HG02970 (cell line): Measurements from ENCODE around the gene PLXNA2.

Experiments
- ATAC-seq: cut with Tn5 transposase; IDR thresholded peaks from one replicate; pipeline ENCODE4 v1.9.1; 2021; ENCODE audit warnings: mild to moderate bottlenecking, moderate library complexity, moderate number of reproducible peaks; ENCODE audit not compliant: unreplicated experiment, low FRiP score

The PLXNA2 gene

GRCh38 chr1:208126108-208126507 lies 118.1 kb downstream of the PLXNA2 start:
- ATAC-seq, result no peak

DNA sequence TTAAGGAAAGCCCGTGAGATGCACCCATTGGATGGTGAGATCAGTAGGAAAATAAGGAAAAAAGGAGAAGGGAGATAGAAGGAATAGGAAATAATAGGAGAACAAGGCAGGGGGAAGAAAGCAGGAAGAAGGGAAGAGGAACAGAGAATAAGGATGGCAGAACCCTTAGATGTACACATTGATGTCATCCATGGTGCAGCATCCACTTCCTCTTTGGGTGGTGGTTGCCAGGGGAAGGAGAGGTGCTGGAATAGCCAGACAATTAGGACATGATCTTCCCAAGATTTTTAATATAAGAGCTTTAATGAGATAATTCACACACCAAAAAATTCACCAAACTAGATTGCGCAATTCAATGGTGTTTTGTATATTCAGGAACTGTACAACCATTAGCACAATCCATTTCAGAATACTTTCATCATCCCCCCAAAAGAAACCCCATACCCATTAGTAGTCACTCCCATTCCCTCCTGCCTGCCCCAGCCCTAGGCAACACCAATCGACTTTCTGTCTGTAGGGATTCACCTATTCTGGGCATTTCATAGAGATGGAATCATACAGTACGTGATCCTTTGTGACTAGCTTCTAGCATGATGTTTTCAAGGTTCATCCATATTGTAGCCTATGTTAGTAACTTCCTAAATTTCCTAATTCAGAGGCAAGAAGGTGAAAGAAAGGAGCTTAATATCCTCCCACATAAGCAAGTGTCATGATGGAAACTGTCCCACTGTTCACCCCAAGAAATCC lies 121.4 kb downstream of the PLXNA2 start:
- no peak for ATAC-seq

DNA sequence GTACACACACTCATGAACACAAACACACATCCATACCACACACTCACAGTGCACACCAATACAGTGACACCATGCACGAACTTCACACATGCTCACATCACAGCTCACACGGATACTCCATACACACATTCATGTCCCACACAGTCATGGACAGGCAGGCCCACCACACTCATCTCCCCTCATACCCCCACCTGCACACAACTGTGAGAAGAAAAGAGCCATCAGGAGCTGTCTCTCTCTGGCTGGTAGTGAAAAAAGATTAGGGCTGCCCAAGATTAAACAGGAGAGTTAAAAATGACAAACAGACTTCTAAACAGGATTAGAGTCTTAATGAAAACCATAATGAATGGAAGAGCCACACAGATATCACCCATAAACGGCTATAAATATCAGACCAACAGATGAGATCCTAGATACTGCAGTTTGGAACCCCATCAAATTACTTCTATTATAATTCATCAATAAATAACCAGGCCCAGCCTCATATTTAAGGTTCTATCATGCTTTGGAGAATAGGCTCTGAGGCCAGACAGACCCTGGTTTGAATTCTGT lies 122.3 kb downstream of the PLXNA2 start:
- no peak for ATAC-seq

DNA sequence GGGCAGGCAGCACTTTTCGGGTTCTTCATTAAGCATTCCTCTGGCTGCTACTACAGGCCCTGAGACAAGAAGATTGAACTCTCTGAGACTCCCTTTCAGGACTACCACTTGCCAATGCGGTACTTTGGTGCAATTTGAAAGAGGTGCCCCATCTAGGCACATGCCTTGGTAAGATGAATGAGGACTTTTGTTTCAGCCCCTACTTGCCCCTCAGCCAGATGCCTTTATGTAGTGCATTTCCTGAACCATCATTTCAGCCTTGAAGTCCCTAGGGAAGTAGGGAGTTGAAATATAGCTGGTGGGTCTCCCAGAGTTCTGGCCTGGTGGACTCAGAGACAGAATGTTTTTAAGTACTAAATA lies 123.8 kb downstream of the PLXNA2 start:
- no peak for ATAC-seq

GRCh38 chr1:208118841-208119606 lies 125.2 kb downstream of the PLXNA2 start:
- ATAC-seq, result no peak

DNA sequence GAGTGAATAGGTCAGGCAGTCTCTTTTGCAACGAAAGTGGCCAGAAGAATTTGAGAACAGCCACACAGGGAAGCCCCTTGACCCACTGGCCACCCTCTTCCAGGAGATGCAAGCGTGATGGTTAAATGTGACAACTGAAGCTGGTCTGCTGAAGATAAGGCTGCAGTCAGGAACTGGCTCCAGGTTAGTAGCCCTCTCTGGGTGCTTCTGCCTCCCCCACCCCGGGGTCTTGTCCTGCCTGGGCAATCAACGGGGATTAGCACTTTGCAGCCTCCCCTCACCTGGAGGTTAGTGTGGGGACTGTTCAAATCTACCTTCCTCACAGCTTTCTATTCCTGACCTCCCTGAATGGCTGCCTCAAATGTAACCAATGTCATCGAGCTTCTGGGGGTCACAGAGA lies 125.9 kb downstream of the PLXNA2 start:
- ATAC-seq, result no peak

GRCh38 chr1:208117826-208118225 lies 126.4 kb downstream of the PLXNA2 start:
- no peak for ATAC-seq

DNA sequence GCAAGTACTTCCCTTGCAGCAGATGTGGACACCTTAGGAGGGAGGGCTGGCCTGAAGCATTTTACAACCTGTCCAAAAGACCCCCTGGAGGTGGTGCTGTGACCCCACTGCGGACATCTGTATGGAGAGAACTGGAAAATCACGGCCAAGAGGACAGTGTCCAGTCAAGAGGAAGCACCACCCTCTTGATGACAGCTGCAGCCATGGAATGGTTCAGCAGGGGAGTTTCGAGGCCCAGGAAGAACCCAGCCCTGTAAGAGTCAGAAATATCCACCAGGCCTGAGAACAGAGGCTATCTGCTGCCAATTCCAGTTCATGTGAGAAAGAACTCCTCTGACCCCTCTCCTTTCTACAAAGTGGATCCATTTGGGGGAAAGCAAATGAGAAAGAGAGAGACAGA lies 126.8 kb downstream of the PLXNA2 start:
- no peak for ATAC-seq

DNA sequence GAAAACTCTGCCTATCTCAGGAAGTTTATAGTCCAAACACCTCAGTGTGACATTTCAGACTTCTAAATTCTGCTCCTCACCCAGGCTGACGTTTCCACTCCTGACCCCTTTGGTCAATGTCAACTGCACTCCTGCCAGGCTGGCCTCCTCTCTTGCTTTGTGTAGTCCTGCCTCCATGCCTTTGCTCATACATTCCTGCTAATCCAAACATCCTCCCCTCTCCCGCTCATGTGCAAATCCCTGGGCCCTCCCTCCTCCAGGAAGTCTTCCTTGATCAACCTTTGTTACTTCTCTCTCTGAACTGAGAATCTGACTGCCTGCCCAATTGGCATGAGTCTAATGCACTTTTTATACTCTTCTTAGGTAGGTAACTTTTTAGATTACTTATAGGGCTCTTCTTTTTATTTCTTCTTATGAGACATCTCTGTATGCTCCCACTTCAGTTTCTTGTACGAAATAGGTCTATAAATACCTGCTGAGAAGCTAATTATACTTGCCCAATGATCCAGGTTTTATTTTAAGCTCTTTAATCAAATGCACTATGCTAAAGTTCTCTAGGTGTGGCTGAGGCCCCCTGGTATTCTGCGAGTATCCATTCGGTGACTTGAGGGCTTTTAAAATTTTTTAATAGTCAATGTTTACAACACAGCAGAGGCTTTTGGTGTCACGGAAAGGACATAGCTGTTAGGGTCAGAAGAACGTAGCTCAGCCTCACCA lies 128.1 kb downstream of the PLXNA2 start:
- ATAC-seq, result no peak

DNA sequence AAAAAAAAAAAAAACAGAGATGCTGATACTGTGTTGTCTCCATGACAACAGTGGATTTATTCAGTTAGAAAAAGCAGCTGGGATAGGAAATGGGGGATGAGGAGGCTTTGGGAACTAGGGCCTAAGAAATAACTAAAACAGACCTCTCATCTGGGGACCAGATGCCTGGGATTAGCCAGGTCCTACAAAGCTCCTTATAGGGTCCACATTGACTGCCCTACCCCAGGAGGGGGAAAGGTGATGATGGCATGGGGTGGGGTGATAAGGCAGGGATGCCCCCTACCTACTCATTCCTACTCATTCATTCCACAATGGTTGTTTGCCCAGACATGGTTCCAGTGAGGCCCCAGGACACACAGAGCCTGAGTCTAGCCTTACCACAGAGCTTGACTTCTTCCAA lies 131.2 kb downstream of the PLXNA2 start:
- no peak for ATAC-seq

DNA sequence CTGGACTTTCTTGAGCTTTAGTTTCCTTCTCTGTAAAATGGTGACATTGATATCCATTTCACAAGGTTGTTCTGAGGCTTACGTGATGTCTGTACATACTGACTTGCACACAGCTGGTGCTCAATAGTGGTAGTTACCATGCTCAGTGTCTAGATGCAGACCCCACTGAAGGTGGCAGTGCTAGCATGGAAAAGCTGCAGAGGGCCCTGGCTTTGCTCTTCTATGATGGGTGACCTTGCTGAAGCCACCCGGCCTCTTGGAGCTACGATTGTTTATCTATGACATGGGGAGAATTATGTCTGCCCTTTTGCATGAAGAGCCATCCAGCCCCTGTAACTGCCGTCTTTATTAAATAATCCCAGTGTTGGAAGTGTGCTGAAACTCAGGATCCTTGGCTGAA lies 131.8 kb downstream of the PLXNA2 start:
- no peak for ATAC-seq

- ATAC-seq, result no peak
Measured at GRCh38 chr1:208111646-208112190, 132.5 kb downstream of the PLXNA2 start.

DNA sequence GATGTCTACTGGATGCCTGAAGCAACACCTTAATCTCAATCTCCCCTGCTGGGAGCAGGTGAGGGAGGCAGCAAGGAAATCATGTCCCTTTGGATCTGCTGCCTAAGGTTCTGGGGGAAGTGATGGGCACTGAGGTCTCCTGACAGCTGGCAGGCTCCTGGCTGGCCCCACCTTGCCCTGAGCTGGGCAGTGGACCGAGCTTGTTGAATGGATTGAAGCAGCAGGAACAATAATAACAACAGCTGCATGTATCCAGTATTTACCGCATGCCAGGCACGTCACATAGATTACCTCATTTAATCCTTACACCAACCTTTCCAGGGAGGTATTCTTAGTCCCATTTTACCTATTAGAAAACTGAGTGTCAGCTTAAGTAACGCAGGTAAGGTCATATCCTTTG lies 133.9 kb downstream of the PLXNA2 start:
- no peak for ATAC-seq

DNA sequence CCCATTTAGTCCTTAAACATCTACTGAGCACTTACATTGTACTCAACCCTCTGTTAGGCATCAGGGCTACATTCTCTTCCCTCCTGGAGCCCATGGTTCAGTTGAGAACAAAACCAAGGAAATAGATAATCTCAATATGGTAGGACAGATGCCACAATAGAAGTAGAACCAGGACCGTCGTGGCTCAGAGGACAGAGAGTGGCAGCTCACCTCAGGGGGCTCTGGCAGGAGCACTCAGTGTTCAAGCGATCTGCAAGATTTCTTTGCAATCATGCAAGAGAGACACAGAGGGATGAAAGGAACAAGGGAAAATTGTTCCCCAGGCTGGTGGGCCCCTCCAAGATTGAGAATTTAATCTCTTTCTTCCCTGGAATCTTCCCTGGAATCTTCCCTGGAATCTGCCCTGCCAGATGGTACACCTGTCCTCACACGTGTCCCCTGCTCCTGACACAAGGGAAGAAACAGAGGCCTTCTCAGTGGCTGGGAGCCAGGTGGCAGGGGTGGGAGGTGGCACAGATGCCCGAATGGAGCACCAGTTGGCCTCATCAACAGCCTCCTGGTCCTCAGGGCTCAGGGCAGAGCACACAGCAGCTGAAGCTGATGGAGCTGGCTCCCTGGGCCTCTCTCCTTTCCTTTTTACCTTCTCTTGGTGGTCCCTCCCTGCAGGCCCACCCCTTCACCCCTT lies 135.4 kb downstream of the PLXNA2 start:
- ATAC-seq, result no peak

DNA sequence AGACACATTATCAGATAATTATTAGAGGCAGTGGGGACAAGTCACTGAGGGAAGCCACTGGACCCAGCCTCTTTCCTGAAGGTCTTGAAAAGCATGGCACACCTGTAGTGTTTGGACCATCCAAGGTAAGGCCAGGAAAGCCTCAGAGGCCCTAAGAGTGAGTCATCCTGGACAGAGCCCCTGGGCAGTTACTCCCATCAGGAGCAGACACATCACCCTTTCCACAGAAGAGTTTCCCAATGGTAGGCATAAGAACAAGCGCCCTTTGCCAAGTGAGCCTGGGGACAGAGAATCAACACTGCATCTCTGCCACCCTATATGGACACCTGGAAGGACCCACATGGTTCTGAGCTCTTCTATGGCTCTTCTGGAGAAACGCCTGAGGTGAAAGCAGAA lies 136.0 kb downstream of the PLXNA2 start:
- no peak for ATAC-seq

DNA sequence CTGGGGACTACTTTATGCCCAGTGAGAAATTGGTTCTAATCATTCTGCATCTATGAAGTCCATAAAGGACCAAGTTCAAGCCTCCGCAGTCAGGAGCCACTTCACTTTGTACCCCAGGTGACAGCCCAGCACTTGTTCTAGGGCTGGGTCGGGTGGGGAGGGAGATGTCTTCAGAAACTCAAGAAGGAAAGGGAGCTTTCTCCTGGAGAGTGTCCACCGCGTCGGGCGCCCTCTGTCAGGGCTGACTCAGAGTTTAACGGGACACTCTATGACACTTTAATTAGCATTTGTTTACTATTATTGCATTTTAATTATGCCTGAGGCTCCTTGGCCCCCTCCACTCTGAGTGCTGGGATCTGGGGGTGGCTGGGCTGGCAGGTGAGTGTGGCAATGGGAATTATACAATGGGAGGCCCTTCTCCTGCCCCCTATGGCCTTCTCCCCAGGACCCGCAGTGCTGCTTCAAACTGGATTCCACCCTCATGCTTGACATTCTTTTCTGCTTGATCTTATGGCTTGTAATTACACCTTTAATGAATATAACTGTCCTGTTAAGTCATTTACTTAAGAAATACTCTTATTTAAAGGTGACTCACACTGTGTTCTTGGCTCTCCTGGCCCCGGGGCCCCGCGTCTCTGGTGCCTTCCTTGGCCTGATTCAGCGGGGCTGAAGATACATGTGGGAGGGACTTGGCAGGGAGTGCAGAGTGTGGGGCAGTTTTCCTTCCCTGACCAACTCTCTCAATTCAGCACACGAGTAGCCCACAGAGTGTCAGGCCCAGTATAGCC lies 136.6 kb downstream of the PLXNA2 start:
- ATAC-seq, result no peak

- no peak for ATAC-seq
Measured at GRCh38 chr1:208106218-208106617, 138.0 kb downstream of the PLXNA2 start.

DNA sequence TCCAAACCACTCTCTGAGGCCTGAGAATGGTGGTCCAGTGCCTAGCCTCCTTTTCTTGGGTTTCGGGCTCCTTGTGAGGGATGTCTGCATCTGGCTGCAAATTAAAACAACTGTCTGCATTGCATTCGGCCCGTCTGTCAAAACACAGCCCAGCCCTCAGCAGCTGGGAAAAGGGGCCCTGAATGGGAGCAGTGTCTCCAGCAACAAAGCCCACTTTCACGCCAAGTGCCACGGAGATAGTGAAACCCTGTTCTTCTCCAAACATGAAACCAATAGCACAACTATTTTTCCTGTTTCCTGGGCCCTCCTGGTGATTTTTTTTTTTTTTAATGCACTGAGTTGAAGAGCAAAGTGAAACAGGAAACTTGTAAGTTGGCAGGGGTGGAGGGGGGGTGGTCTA lies 138.4 kb downstream of the PLXNA2 start:
- no peak for ATAC-seq
